Neuronal stem cell (in vitro differentiated cells): ENCODE results near the gene IL21R.

ENCODE experiments used
- DNase-seq: peaks from one replicate; pipeline ENCODE4 v3.0.0-alpha.2; 2013; ENCODE audit warnings: low spot score
- H2AFZ ChIP-seq: one replicate; pipeline ENCODE4 v1.6.1; 2013; ENCODE audit warnings: mild to moderate bottlenecking, low read length, inconsistent platforms
- H2AK5ac ChIP-seq: 2 replicates; pipeline ENCODE4 v1.6.1; 2013; ENCODE audit warnings: low read depth, mild to moderate bottlenecking, inconsistent platforms, low read length, moderate library complexity, mixed read lengths
- H2BK120ac ChIP-seq: 2 replicates; pipeline ENCODE4 v1.6.1; 2013; ENCODE audit warnings: low read depth, mild to moderate bottlenecking, inconsistent platforms, low read length, moderate library complexity, mixed read lengths
- H2BK12ac ChIP-seq: one replicate; pipeline ENCODE4 v1.6.1; 2013; ENCODE audit warnings: low read length, inconsistent platforms
- H2BK15ac ChIP-seq: 2 replicates; pipeline ENCODE4 v1.6.1; 2013; ENCODE audit warnings: mild to moderate bottlenecking, low read length, inconsistent platforms, mixed read lengths
- H2BK5ac ChIP-seq: one replicate; pipeline ENCODE4 v1.6.1; 2013; ENCODE audit warnings: inconsistent platforms, mild to moderate bottlenecking, low read length, moderate library complexity
- H3K14ac ChIP-seq: one replicate; pipeline ENCODE4 v1.6.1; 2013; ENCODE audit warnings: low read length, inconsistent platforms
- H3K18ac ChIP-seq: 2 replicates; pipeline ENCODE4 v1.6.1; 2013; ENCODE audit warnings: low read length, inconsistent platforms
- H3K23ac ChIP-seq: 2 replicates; pipeline ENCODE4 v1.6.1; 2013; ENCODE audit warnings: low read depth, mild to moderate bottlenecking, mixed read lengths, low read length, inconsistent platforms; ENCODE audit not compliant: poor library complexity
- H3K27ac ChIP-seq: replicated peaks from 3 replicates; pipeline ENCODE4 v1.5.1; 2013; ENCODE audit warnings: low read length, inconsistent platforms
- H3K27me3 ChIP-seq, 3 experiments: 2 replicates each; pipeline ENCODE4 v1.6.1; 2013; ENCODE audit warnings: low read length in 3 of 3, mild to moderate bottlenecking in 2 of 3, inconsistent platforms in 1 of 3, low read depth in 1 of 3, mixed read lengths in 1 of 3, moderate library complexity in 1 of 3; ENCODE audit not compliant: control insufficient read depth in 3 of 3, insufficient read depth in 3 of 3
- H3K36me3 ChIP-seq, 2 donors: replicated peaks in 1 of 2; 2 replicates each; pipeline ENCODE4 v1.6.1; 2013; ENCODE audit warnings: low read length in 2 of 2; ENCODE audit not compliant: control insufficient read depth in 2 of 2, insufficient read depth in 2 of 2
- H3K4ac ChIP-seq: 2 replicates; pipeline ENCODE4 v1.6.1; 2013; ENCODE audit warnings: inconsistent platforms, mild to moderate bottlenecking, low read length, moderate library complexity
- H3K4me1 ChIP-seq, 2 donors: 1 replicate in 1 of 2; 2 replicates in 1 of 2; pipeline ENCODE4 v1.6.1; 2013; ENCODE audit warnings: low read length in 2 of 2, low read depth in 1 of 2; ENCODE audit not compliant: control insufficient read depth in 2 of 2, insufficient read depth in 1 of 2
- H3K4me2 ChIP-seq: one replicate; pipeline ENCODE4 v1.6.1; 2013; ENCODE audit warnings: mild to moderate bottlenecking, low read length, inconsistent platforms; ENCODE audit not compliant: insufficient read depth, poor library complexity, severe bottlenecking
- H3K4me3 ChIP-seq, 2 donors: 2 replicates each; pipeline ENCODE4 v1.5.1; 2013; ENCODE audit warnings: low read length in 2 of 2, mild to moderate bottlenecking in 2 of 2, inconsistent platforms in 1 of 2, moderate library complexity in 1 of 2
- H3K79me1 ChIP-seq: one replicate; pipeline ENCODE4 v1.6.1; 2013; ENCODE audit warnings: low read depth, mild to moderate bottlenecking, inconsistent platforms, low read length, moderate library complexity
- H3K9ac ChIP-seq: one replicate; pipeline ENCODE4 v1.6.1; 2013; ENCODE audit warnings: mild to moderate bottlenecking, low read depth, low read length, inconsistent platforms; ENCODE audit not compliant: poor library complexity
- H3K9me3 ChIP-seq, 2 donors: replicated peaks in 1 of 2; 2 replicates each; pipeline versions ENCODE3 to v1.6.1; 2013; ENCODE audit warnings: low read length in 2 of 2, mild to moderate bottlenecking in 2 of 2, inconsistent platforms in 1 of 2, low read depth in 1 of 2, mixed read lengths in 1 of 2, moderate library complexity in 1 of 2; ENCODE audit not compliant: control insufficient read depth in 2 of 2, insufficient read depth in 1 of 2
- H4K8ac ChIP-seq: one replicate; pipeline ENCODE4 v1.6.1; 2013; ENCODE audit warnings: low read depth, mild to moderate bottlenecking, inconsistent platforms, low read length, moderate library complexity
- H4K91ac ChIP-seq: one replicate; pipeline ENCODE4 v1.6.1; 2013; ENCODE audit warnings: low read length, low read depth, mild to moderate bottlenecking, inconsistent platforms; ENCODE audit not compliant: poor library complexity
- WGBS, 2 donors: extraction: QIAGEN DNeasy Blood & Tissue Kit; methylation state at CpG; one replicate each; pipeline ENCODE4 v1.1.7; 2013; ENCODE audit warnings: missing lambda C conversion rate in 2 of 2, mixed read lengths in 1 of 2; ENCODE audit not compliant: insufficient read length in 2 of 2, insufficient replicate concordance in 1 of 2; ENCODE audit errors: extremely low coverage in 2 of 2; 5-methylcytosine and 5-hydroxymethylcytosine counted together

Gene IL21R

GRCh38 chr16:27448532-27449433 is 46.8 kb downstream of the IL21R start:
- Histone ChIP-seq H3K27me3 (no peaks in the 10 kb centered on the region), H3K79me1 (no peaks in the 10 kb centered on the region), H3K23ac (no peak overlapping the region), H3K9me3 (peaks cover 10 to 12% of the 10 kb centered on the region in 2 donors), H3K4me3 (no peak overlapping the region), H3K4me1 (no peaks in the 10 kb centered on the region), H2BK12ac (no peak overlapping the region), H3K14ac (no peak overlapping the region), H4K8ac (no peak overlapping the region), H2BK15ac (no peak overlapping the region), H3K4ac (no peak overlapping the region), H2AFZ (no peak overlapping the region), H4K91ac (no peak overlapping the region), H2BK5ac (no peak overlapping the region), H3K18ac (no peak overlapping the region), H3K9ac (no peak overlapping the region), H3K36me3 (no peaks in the 10 kb centered on the region), H2AK5ac (no peak overlapping the region), H3K4me2 (no peak overlapping the region), H3K27ac (no peak overlapping the region), H2BK120ac (no peak overlapping the region)
- WGBS, 2 donors, result no CpG with 5 or more reads among the region's 19 CpGs
- DNase-seq, result no peak

GRCh38 chr16:27449434-27450195 is 47.6 kb downstream of the IL21R start:
- Histone ChIP-seq H2BK15ac (no peak overlapping the region), H3K9ac (no peak overlapping the region), H2BK5ac (no peak overlapping the region), H3K4me1 (no peaks in the 10 kb centered on the region), H2BK120ac (no peak overlapping the region), H4K8ac (no peak overlapping the region), H2AFZ (peak overlapping the region; percentile 13), H4K91ac (no peak overlapping the region), H3K9me3 (peaks cover 6% of the 10 kb centered on the region in 2 donors), H3K14ac (no peak overlapping the region), H3K18ac (peak overlapping the region; percentile 49), H2AK5ac (no peak overlapping the region), H3K4ac (no peak overlapping the region), H3K36me3 (no peaks in the 10 kb centered on the region), H3K27ac (no peak overlapping the region), H3K4me3 (no peak overlapping the region), H3K4me2 (no peak overlapping the region), H3K23ac (no peak overlapping the region), H3K79me1 (no peaks in the 10 kb centered on the region), H2BK12ac (no peak overlapping the region), H3K27me3 (no peaks in the 10 kb centered on the region)
- no CpG with 5 or more reads among the region's 31 CpGs for WGBS, 2 donors
- DNase-seq, result no peak

- Histone ChIP-seq H3K4me3 (no peak overlapping the region), H3K36me3 (no peaks in the 10 kb centered on the region), H2BK12ac (no peak overlapping the region), H3K4me2 (no peak overlapping the region), H3K18ac (no peak overlapping the region), H3K14ac (no peak overlapping the region), H3K27ac (no peak overlapping the region), H3K9ac (no peak overlapping the region), H2AFZ (peak overlapping the region; percentile 13), H3K9me3 (peaks cover 1 to 3% of the 10 kb centered on the region in 2 donors), H2BK5ac (no peak overlapping the region), H2BK120ac (no peak overlapping the region), H4K8ac (no peak overlapping the region), H3K79me1 (no peaks in the 10 kb centered on the region), H3K23ac (no peak overlapping the region), H3K4ac (no peak overlapping the region), H2AK5ac (no peak overlapping the region), H2BK15ac (no peak overlapping the region), H3K27me3 (no peaks in the 10 kb centered on the region), H3K4me1 (no peaks in the 10 kb centered on the region), H4K91ac (no peak overlapping the region)
- no CpG with 5 or more reads among the region's 5 CpGs for WGBS, 2 donors
- no peak for DNase-seq
Observed at GRCh38 chr16:27450196-27450549, 48.2 kb downstream of the IL21R start.
